ENCODE measurements around the gene PBX4. TPM values are rescaled to one million over a fixed set of nuclear protein-coding genes. Genes with fewer than 3 reads are reported as not detected.

PBX4 gene
- polyA plus RNA-seq, 1 donor, result 2.3 TPM

Other genes with a start within 250 kb of the PBX4 start
- 46.8 TPM for gene GATAD2A, start 213.0 kb downstream of the PBX4 start, polyA plus RNA-seq
- 1.2 TPM for gene TSSK6, start 103.1 kb downstream of the PBX4 start, polyA plus RNA-seq
- gene NDUFA13, start 102.5 kb downstream of the PBX4 start, polyA plus RNA-seq, result 219 TPM
- 9.5 TPM for gene YJEFN3, start 89.8 kb downstream of the PBX4 start, polyA plus RNA-seq
- 0.09 TPM for gene CILP2, start 80.4 kb downstream of the PBX4 start, polyA plus RNA-seq
- gene LPAR2, start 9.5 kb upstream of the PBX4 start, polyA plus RNA-seq, result 11.9 TPM
- 7.7 TPM for gene GMIP, start 25.0 kb upstream of the PBX4 start, polyA plus RNA-seq
- 54.1 TPM for gene ATP13A1, start 45.0 kb upstream of the PBX4 start, polyA plus RNA-seq
- gene ZNF101, start 50.2 kb upstream of the PBX4 start, polyA plus RNA-seq, result 9.1 TPM
- 8.1 TPM for gene ZNF14, start 114.4 kb upstream of the PBX4 start, polyA plus RNA-seq
- 27.1 TPM for gene ZNF506, start 203.1 kb upstream of the PBX4 start, polyA plus RNA-seq
- gene ZNF253, start 247.2 kb upstream of the PBX4 start, polyA plus RNA-seq, result 15.6 TPM

All from large intestine (tissue), 1 donor.